ENCODE measurements around the gene SAFB. TPM values are rescaled to one million over a fixed set of nuclear protein-coding genes. Genes with fewer than 3 reads are reported as not detected.
A peak's percentile ranks its signal among the peaks of the same experiment; 100 is the strongest.

The SAFB gene
- polyA plus RNA-seq, 6 donors from 2014 or later, result 18.3 to 119 (median 43.4) TPM

GRCh38 chr19:5588906-5589676, 33.8 kb upstream of the SAFB start:
- DNase-seq (no peak), ATAC-seq (ENCODE audit: low read depth in 2 of 2) (no peak)
- peaks cover 7 to 13% (median 12%) of the 10 kb centered on the region in 3 donors for H3K4me1 Mint-ChIP-seq
- no peaks in the 10 kb centered on the region for H3K9me3 Mint-ChIP-seq
- peaks cover 7 to 15% of the 10 kb centered on the region in 2 donors for H3K36me3 Mint-ChIP-seq
- H3K27ac Mint-ChIP-seq, result peak overlapping the region in 3 of 6 donors; percentile 41 to 87 (median 66)
- H3K27me3 Mint-ChIP-seq, result no peaks in the 10 kb centered on the region
- H3K4me3 Mint-ChIP-seq, result no peak overlapping the region

- peaks cover 11 to 15% of the 10 kb centered on the region in 2 donors for H3K36me3 Mint-ChIP-seq
- ATAC-seq (ENCODE audit: low read depth in 2 of 2) (no peak), DNase-seq (no peak)
- no peaks in the 10 kb centered on the region for H3K27me3 Mint-ChIP-seq
- H3K9me3 Mint-ChIP-seq, result no peaks in the 10 kb centered on the region
- peaks cover 7 to 12% (median 12%) of the 10 kb centered on the region in 3 donors for H3K4me1 Mint-ChIP-seq
- no peak overlapping the region for H3K27ac Mint-ChIP-seq
- no peak overlapping the region for H3K4me3 Mint-ChIP-seq
Measured at GRCh38 chr19:5590151-5590864, 32.6 kb upstream of the SAFB start.

- H3K27ac Mint-ChIP-seq, result peak overlapping the region in 1 of 6 donors; percentile 66
- DNase-seq, result no peak
- H3K9me3 Mint-ChIP-seq, result no peaks in the 10 kb centered on the region
- peaks cover 15% of the 10 kb centered on the region in 2 donors for H3K36me3 Mint-ChIP-seq
- H3K27me3 Mint-ChIP-seq, result no peaks in the 10 kb centered on the region
- no peak overlapping the region for H3K4me3 Mint-ChIP-seq
- peaks cover 4 to 7% (median 7%) of the 10 kb centered on the region in 3 donors for H3K4me1 Mint-ChIP-seq
- ATAC-seq (ENCODE audit: low read depth in 2 of 2), result no peak
Measured at GRCh38 chr19:5590865-5591154, 32.1 kb upstream of the SAFB start.

GRCh38 chr19:5591476-5591875, 31.4 kb upstream of the SAFB start:
- DNase-seq (no peak), ATAC-seq (ENCODE audit: low read depth in 2 of 2) (no peak)
- H3K36me3 Mint-ChIP-seq, result peaks cover 15 to 17% of the 10 kb centered on the region in 2 donors
- H3K27ac Mint-ChIP-seq, result no peak overlapping the region
- H3K4me3 Mint-ChIP-seq, result no peak overlapping the region
- H3K4me1 Mint-ChIP-seq, result peaks cover 3 to 6% (median 4%) of the 10 kb centered on the region in 3 donors
- H3K27me3 Mint-ChIP-seq, result no peaks in the 10 kb centered on the region
- no peaks in the 10 kb centered on the region for H3K9me3 Mint-ChIP-seq

GRCh38 chr19:5592531-5593342, 30.1 kb upstream of the SAFB start:
- DNase-seq, result no peak
- Mint-ChIP-seq H3K4me1 (peaks cover 0 to 7% (median 3%) of the 10 kb centered on the region in 3 donors), H3K27ac (peak overlapping the region in 1 of 6 donors; percentile 66), H3K36me3 (peaks cover 15 to 23% of the 10 kb centered on the region in 2 donors), H3K4me3 (peak overlapping the region in 1 of 8 donors; percentile 18), H3K27me3 (no peaks in the 10 kb centered on the region), H3K9me3 (no peaks in the 10 kb centered on the region)
- ATAC-seq (ENCODE audit: low read depth in 2 of 2), result no peak

GRCh38 chr19:5593343-5594255, 29.3 kb upstream of the SAFB start:
- ATAC-seq (ENCODE audit: low read depth in 2 of 2) (no peak), DNase-seq (no peak)
- peaks cover 0 to 7% (median 0%) of the 10 kb centered on the region in 3 donors for H3K4me1 Mint-ChIP-seq
- no peaks in the 10 kb centered on the region for H3K9me3 Mint-ChIP-seq
- no peaks in the 10 kb centered on the region for H3K27me3 Mint-ChIP-seq
- H3K36me3 Mint-ChIP-seq, result peaks cover 15 to 25% of the 10 kb centered on the region in 2 donors
- H3K27ac Mint-ChIP-seq, result no peak overlapping the region
- H3K4me3 Mint-ChIP-seq, result peak overlapping the region in 1 of 8 donors; percentile 18

- DNase-seq (no peak), ATAC-seq (ENCODE audit: low read depth in 2 of 2) (no peak)
- H3K4me3 Mint-ChIP-seq, result no peak overlapping the region
- no peaks in the 10 kb centered on the region for H3K27me3 Mint-ChIP-seq
- no peaks in the 10 kb centered on the region for H3K9me3 Mint-ChIP-seq
- peaks cover 15 to 25% of the 10 kb centered on the region in 2 donors for H3K36me3 Mint-ChIP-seq
- H3K4me1 Mint-ChIP-seq, result peaks cover 0 to 8% (median 0%) of the 10 kb centered on the region in 3 donors
- H3K27ac Mint-ChIP-seq, result no peak overlapping the region
Measured at GRCh38 chr19:5594521-5594950, 28.3 kb upstream of the SAFB start.

GRCh38 chr19:5595129-5595528, 27.8 kb upstream of the SAFB start:
- Mint-ChIP-seq H3K27me3 (no peaks in the 10 kb centered on the region), H3K9me3 (no peaks in the 10 kb centered on the region), H3K4me3 (no peak overlapping the region), H3K4me1 (peaks cover 0 to 10% (median 3%) of the 10 kb centered on the region in 3 donors), H3K27ac (peak overlapping the region in 1 of 6 donors; percentile 37), H3K36me3 (peaks cover 15 to 30% of the 10 kb centered on the region in 2 donors)
- ATAC-seq (ENCODE audit: low read depth in 2 of 2) (no peak), DNase-seq (no peak)

GRCh38 chr19:5595745-5596144, 27.1 kb upstream of the SAFB start:
- ATAC-seq (ENCODE audit: low read depth in 2 of 2) (no peak), DNase-seq (no peak)
- H3K4me3 Mint-ChIP-seq, result no peak overlapping the region
- H3K4me1 Mint-ChIP-seq, result peaks cover 0 to 12% (median 6%) of the 10 kb centered on the region in 3 donors
- no peaks in the 10 kb centered on the region for H3K27me3 Mint-ChIP-seq
- H3K9me3 Mint-ChIP-seq, result no peaks in the 10 kb centered on the region
- H3K36me3 Mint-ChIP-seq, result peaks cover 15 to 36% of the 10 kb centered on the region in 2 donors
- peak overlapping the region in 1 of 6 donors; percentile 37 for H3K27ac Mint-ChIP-seq

GRCh38 chr19:5600797-5601196, 22.1 kb upstream of the SAFB start:
- H3K27ac Mint-ChIP-seq, result peak overlapping the region in 1 of 6 donors; percentile 74
- peaks cover 5 to 16% (median 15%) of the 10 kb centered on the region in 3 donors for H3K4me1 Mint-ChIP-seq
- peaks cover 6 to 49% of the 10 kb centered on the region in 2 donors for H3K36me3 Mint-ChIP-seq
- no peaks in the 10 kb centered on the region for H3K27me3 Mint-ChIP-seq
- no peak overlapping the region for H3K4me3 Mint-ChIP-seq
- no peaks in the 10 kb centered on the region for H3K9me3 Mint-ChIP-seq
- DNase-seq (no peak), ATAC-seq (ENCODE audit: low read depth in 2 of 2) (no peak)

- H3K27me3 Mint-ChIP-seq, result no peaks in the 10 kb centered on the region
- ATAC-seq (ENCODE audit: low read depth in 2 of 2) (no peak), DNase-seq (no peak)
- H3K9me3 Mint-ChIP-seq, result no peaks in the 10 kb centered on the region
- peak overlapping the region in 1 of 8 donors; percentile 17 for H3K4me3 Mint-ChIP-seq
- peaks cover 12 to 23% (median 20%) of the 10 kb centered on the region in 3 donors for H3K4me1 Mint-ChIP-seq
- H3K27ac Mint-ChIP-seq, result no peak overlapping the region
- peaks cover 6 to 55% of the 10 kb centered on the region in 2 donors for H3K36me3 Mint-ChIP-seq
Measured at GRCh38 chr19:5603626-5604025, 19.3 kb upstream of the SAFB start.

GRCh38 chr19:5605362-5605761, 17.5 kb upstream of the SAFB start:
- no peak for DNase-seq
- Mint-ChIP-seq H3K4me1 (peaks cover 12 to 17% (median 15%) of the 10 kb centered on the region in 3 donors), H3K9me3 (no peaks in the 10 kb centered on the region), H3K4me3 (no peak overlapping the region), H3K27ac (peak overlapping the region in 2 of 6 donors; percentile 56 to 92), H3K27me3 (no peaks in the 10 kb centered on the region), H3K36me3 (peaks cover 12 to 48% of the 10 kb centered on the region in 2 donors)
- ATAC-seq (ENCODE audit: low read depth in 2 of 2), result no peak

Data from naive B cell (primary cell).